Mucosa of rectum (tissue), 2 donors: ENCODE data around the gene AFF3.

Source experiments
- H3K27ac ChIP-seq, 2 donors: one replicate each; pipeline ENCODE4 v1.7.0; 2013; ENCODE audit warnings: inconsistent platforms in 2 of 2, low read depth in 2 of 2, low read length in 2 of 2
- H3K27me3 ChIP-seq, 2 donors: one replicate each; pipeline ENCODE4 v1.7.0; 2013; ENCODE audit warnings: low read length in 2 of 2; ENCODE audit not compliant: control insufficient read depth in 2 of 2, insufficient read depth in 2 of 2
- H3K36me3 ChIP-seq, 2 donors: one replicate each; pipeline ENCODE4 v1.7.0; 2013; ENCODE audit warnings: low read length in 2 of 2; ENCODE audit not compliant: control insufficient read depth in 2 of 2, insufficient read depth in 2 of 2
- H3K4me1 ChIP-seq, 2 donors: one replicate each; pipeline ENCODE4 v1.7.0; 2013; ENCODE audit warnings: low read length in 2 of 2, mild to moderate bottlenecking in 1 of 2; ENCODE audit not compliant: control insufficient read depth in 2 of 2, insufficient read depth in 2 of 2
- H3K4me3 ChIP-seq, 2 donors: one replicate each; pipeline ENCODE4 v1.7.0; 2013; ENCODE audit warnings: low read length in 2 of 2
- H3K9ac ChIP-seq, 2 donors: one replicate each; pipeline ENCODE4 v1.7.0; 2013; ENCODE audit warnings: low read length in 2 of 2, low read depth in 1 of 2, mild to moderate bottlenecking in 1 of 2
- H3K9me3 ChIP-seq, 2 donors: one replicate each; pipeline ENCODE4 v1.7.0; 2013; ENCODE audit warnings: low read length in 2 of 2; ENCODE audit not compliant: control insufficient read depth in 2 of 2
- donor health status: healthy.
- donor health status: Normal muscosa, but diverticular disease.

The AFF3 gene

GRCh38 chr2:99809259-99809900 is 333.0 kb downstream of the AFF3 start:
- Histone ChIP-seq H3K27ac (no peak overlapping the region), H3K4me1 (no peaks in the 10 kb centered on the region), H3K36me3 (no peaks in the 10 kb centered on the region), H3K4me3 (no peak overlapping the region), H3K9me3 (no peaks in the 10 kb centered on the region), H3K9ac (no peak overlapping the region), H3K27me3 (no peaks in the 10 kb centered on the region)

GRCh38 chr2:99808361-99809200 is 333.8 kb downstream of the AFF3 start:
- no peak overlapping the region for H3K27ac ChIP-seq
- no peaks in the 10 kb centered on the region for H3K27me3 ChIP-seq
- no peak overlapping the region for H3K9ac ChIP-seq

GRCh38 chr2:99806758-99807157 is 335.6 kb downstream of the AFF3 start:
- Histone ChIP-seq H3K36me3 (no peaks in the 10 kb centered on the region), H3K27me3 (no peaks in the 10 kb centered on the region), H3K9ac (no peak overlapping the region), H3K4me1 (no peaks in the 10 kb centered on the region), H3K9me3 (no peaks in the 10 kb centered on the region), H3K27ac (no peak overlapping the region), H3K4me3 (no peak overlapping the region)

More at GRCh38 chr2:99808361-99809200, 333.8 kb downstream of the AFF3 start:
- Histone ChIP-seq H3K4me3 (no peak overlapping the region), H3K9me3 (no peaks in the 10 kb centered on the region), H3K36me3 (no peaks in the 10 kb centered on the region), H3K4me1 (no peaks in the 10 kb centered on the region)

GRCh38 chr2:99805930-99806476 is 336.4 kb downstream of the AFF3 start:
- Histone ChIP-seq H3K4me3 (no peak overlapping the region), H3K36me3 (no peaks in the 10 kb centered on the region), H3K4me1 (no peaks in the 10 kb centered on the region), H3K9me3 (no peaks in the 10 kb centered on the region), H3K27ac (no peak overlapping the region), H3K27me3 (no peaks in the 10 kb centered on the region), H3K9ac (no peak overlapping the region)

GRCh38 chr2:99803846-99804245 is 338.5 kb downstream of the AFF3 start:
- Histone ChIP-seq H3K27ac (no peak overlapping the region), H3K27me3 (no peaks in the 10 kb centered on the region), H3K4me3 (no peak overlapping the region), H3K4me1 (no peaks in the 10 kb centered on the region), H3K9me3 (no peaks in the 10 kb centered on the region), H3K9ac (no peak overlapping the region), H3K36me3 (no peaks in the 10 kb centered on the region)

- H3K4me1 ChIP-seq = no peaks in the 10 kb centered on the region
- no peak overlapping the region for H3K9ac ChIP-seq
- H3K27ac ChIP-seq = no peak overlapping the region
- H3K36me3 ChIP-seq = no peaks in the 10 kb centered on the region
- no peak overlapping the region for H3K4me3 ChIP-seq
- H3K27me3 ChIP-seq = no peaks in the 10 kb centered on the region
- H3K9me3 ChIP-seq = no peaks in the 10 kb centered on the region
Measured at GRCh38 chr2:99802734-99803133, 339.7 kb downstream of the AFF3 start.

- Histone ChIP-seq H3K27me3 (no peaks in the 10 kb centered on the region), H3K4me3 (no peak overlapping the region), H3K4me1 (no peaks in the 10 kb centered on the region), H3K27ac (no peak overlapping the region), H3K36me3 (no peaks in the 10 kb centered on the region), H3K9me3 (no peaks in the 10 kb centered on the region), H3K9ac (no peak overlapping the region)
Measured at GRCh38 chr2:99801327-99801901, 341.0 kb downstream of the AFF3 start.

GRCh38 chr2:99797475-99797874 is 344.9 kb downstream of the AFF3 start:
- Histone ChIP-seq H3K27me3 (no peaks in the 10 kb centered on the region), H3K27ac (no peak overlapping the region), H3K36me3 (no peaks in the 10 kb centered on the region), H3K9me3 (no peaks in the 10 kb centered on the region), H3K4me3 (no peak overlapping the region), H3K9ac (no peak overlapping the region), H3K4me1 (no peaks in the 10 kb centered on the region)

- Histone ChIP-seq H3K4me3 (no peak overlapping the region), H3K9me3 (no peaks in the 10 kb centered on the region), H3K4me1 (no peaks in the 10 kb centered on the region), H3K9ac (no peak overlapping the region), H3K27ac (no peak overlapping the region), H3K27me3 (no peaks in the 10 kb centered on the region), H3K36me3 (no peaks in the 10 kb centered on the region)
Measured at GRCh38 chr2:99794414-99794813, 348.0 kb downstream of the AFF3 start.

- no peak overlapping the region for H3K4me3 ChIP-seq
- H3K36me3 ChIP-seq = no peaks in the 10 kb centered on the region
- H3K27ac ChIP-seq = no peak overlapping the region
- no peaks in the 10 kb centered on the region for H3K27me3 ChIP-seq
- H3K9me3 ChIP-seq = no peaks in the 10 kb centered on the region
- no peaks in the 10 kb centered on the region for H3K4me1 ChIP-seq
- no peak overlapping the region for H3K9ac ChIP-seq
Measured at GRCh38 chr2:99793022-99793421, 349.4 kb downstream of the AFF3 start.
